Panc1 (cell line): ENCODE measurements around the gene ZNF319. TPM values are rescaled to one million over a fixed set of nuclear protein-coding genes. Genes with fewer than 3 reads are reported as not detected.

Experiments
- ATAC-seq: fragments of 200-7000 bp; cut with Tn5 transposase; 2 replicates; pipeline ENCODE4 v1.9.1; 2020; ENCODE audit warnings: mild to moderate bottlenecking, moderate library complexity
- BruUV-seq: library from RNA; stranded (reverse); fragments of 400-500 nt; replicated peaks from 2 replicates; lab custom pipeline; 2021; lab: Mats Ljungman, UMichigan
- CTCF ChIA-PET: fragments of 300-600 bp; sonication (Branson Sonifier 250); formaldehyde crosslinking; loops from one replicate; lab custom pipeline; 2022; ENCODE audit warnings: antibody characterized with exemption; lab: Charles Lee
- POLR2A ChIA-PET: fragments of 300-600 bp; sonication (Branson Sonifier 250); formaldehyde crosslinking; loops from one replicate; lab custom pipeline; 2022; ENCODE audit warnings: antibody characterized with exemption; lab: Charles Lee
- DNase-seq: peaks from one replicate; pipeline ENCODE4 v3.0.0-alpha.2; 2010; ENCODE audit warnings: low read depth, low spot score
- H3K27ac ChIP-seq: 2 replicates; pipeline ENCODE4 v1.5.1; 2011; ENCODE audit warnings: mild to moderate bottlenecking, low read length, inconsistent platforms
- H3K27me3 ChIP-seq: fragments of 200-500 bp; sonication (Bioruptor generic); 2 replicates; pipeline ENCODE4 v1.6.0; 2014; ENCODE audit warnings: low read length, inconsistent platforms; ENCODE audit not compliant: control insufficient read depth, insufficient read depth
- H3K36me3 ChIP-seq: fragments of 200-500 bp; sonication (Bioruptor generic); 2 replicates; pipeline ENCODE4 v1.5.1; 2014; ENCODE audit warnings: inconsistent platforms, mild to moderate bottlenecking, low read length, moderate library complexity; ENCODE audit not compliant: control insufficient read depth, insufficient read depth
- H3K4me1 ChIP-seq: 2 replicates; pipeline ENCODE4 v1.5.1; 2011; ENCODE audit warnings: inconsistent platforms, mild to moderate bottlenecking, low read length, moderate library complexity; ENCODE audit not compliant: control insufficient read depth, insufficient read depth
- H3K4me3 ChIP-seq, 2 experiments: 2 replicates each; pipeline ENCODE4 v1.5.1; 2011 to 2012; ENCODE audit warnings: low read depth in 2 of 2, low read length in 2 of 2, mild to moderate bottlenecking in 2 of 2, inconsistent platforms in 1 of 2, moderate library complexity in 1 of 2
- H3K9me3 ChIP-seq: fragments of 200-500 bp; sonication (Bioruptor generic); 2 replicates; pipeline ENCODE4 v1.5.1; 2014; ENCODE audit warnings: low read depth, mild to moderate bottlenecking, inconsistent platforms, low read length, moderate library complexity; ENCODE audit not compliant: control insufficient read depth, insufficient read depth
- POLR2AphosphoS5 ChIP-seq: IDR thresholded peaks from 2 replicates; pipeline ENCODE4 v1.6.1; 2012; ENCODE audit warnings: mild to moderate bottlenecking, low read depth, low read length, moderate library complexity
- SIN3A ChIP-seq: IDR thresholded peaks from 2 replicates; pipeline ENCODE4 v1.6.1; 2012; ENCODE audit warnings: low read depth, mild to moderate bottlenecking, low read length, moderate library complexity, borderline replicate concordance; ENCODE audit not compliant: insufficient read depth
- TCF7L2 ChIP-seq: IDR thresholded peaks from 2 replicates; pipeline ENCODE4 v1.6.1; 2011; ENCODE audit warnings: mild to moderate bottlenecking, low read depth, low read length, inconsistent platforms
- in situ Hi-C: cut with HindIII; loops from 2 replicates; pipeline ENCODE4 v1.10.0; 2016; ENCODE audit warnings: low sequenced_read_pairs, low pct_unique_long_range_greater_than_20kb
- intact Hi-C: fragments of 100-400 bp; cut with micrococcal nuclease; formaldehyde crosslinking; loops from one replicate; pipeline ENCODE4 v1.10.0; 2022; ENCODE audit not compliant: unreplicated experiment
- total RNA-seq: library from RNA; stranded (reverse); gene quantifications from one replicate; pipeline ENCODE4 v1.2.1, GENCODE V29; 2021; ENCODE audit not compliant: unreplicated experiment
- TF ChIP-seq, protein P1 (sequence below): fragments of 450-650 bp; IDR thresholded peaks from 2 replicates; pipeline ENCODE4 v1.5.1; 2017; ENCODE audit warnings: mild to moderate bottlenecking
- TF ChIP-seq, protein P2 (sequence below), 2 experiments: IDR thresholded peaks; 2 replicates each; pipeline ENCODE4 v1.6.1; 2011 to 2012; ENCODE audit warnings: low read depth in 2 of 2, control low read depth in 1 of 2, low read length in 1 of 2, mild to moderate bottlenecking in 1 of 2, moderate library complexity in 1 of 2; ENCODE audit not compliant: insufficient read depth in 1 of 2

Gene ZNF319
- total RNA-seq, 1 experiment from 2014 or later = 6.5 TPM

DNA sequence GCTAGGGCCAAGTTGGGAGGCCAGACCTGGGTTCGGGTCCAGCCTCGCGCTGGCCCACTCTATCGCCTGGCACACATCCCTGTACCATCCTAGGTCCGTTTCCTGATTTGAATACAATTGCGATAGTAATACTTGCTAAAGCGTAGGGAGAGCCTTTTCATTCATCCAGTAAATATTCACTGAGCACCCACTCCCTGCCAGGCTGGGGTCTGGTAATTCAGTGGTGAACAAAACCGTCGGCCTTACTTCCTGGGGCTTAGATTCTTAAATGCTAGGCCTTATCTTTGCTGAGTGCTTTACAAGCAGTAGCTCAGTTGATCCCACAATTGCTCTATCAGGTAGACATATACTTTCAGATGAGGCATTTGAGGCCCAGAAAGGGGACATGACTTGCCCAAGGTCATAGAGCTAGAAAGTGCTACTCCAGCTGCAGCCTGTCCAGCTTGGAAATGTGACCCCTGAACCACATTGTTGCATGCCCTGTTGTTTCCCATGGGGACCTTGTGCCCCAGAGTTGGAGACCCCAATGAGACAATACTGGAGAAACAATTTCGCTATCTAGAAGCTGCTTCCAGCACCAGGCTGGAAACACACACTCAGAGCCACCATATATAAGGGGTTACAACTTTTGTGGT lies 1.4 kb upstream of the ZNF319 start:
- BruUV-seq = no TSS peak
- Histone ChIP-seq H3K4me3 (peak overlapping the region; percentile 69 to 71), H3K27me3 (no peaks in the 10 kb centered on the region), H3K27ac (peak overlapping the region; percentile 66), H3K4me1 (peaks cover 11% of the 10 kb centered on the region), H3K36me3 (no peaks in the 10 kb centered on the region), H3K9me3 (no peaks in the 10 kb centered on the region)
- in situ Hi-C loops = loop anchor here (25.0 kb wide), 1 partner anchor 110 kb away; no protein-coding TSS in a partner anchor
- no peak for ATAC-seq
- no peak for DNase-seq
- TF ChIP-seq, protein P1, sequence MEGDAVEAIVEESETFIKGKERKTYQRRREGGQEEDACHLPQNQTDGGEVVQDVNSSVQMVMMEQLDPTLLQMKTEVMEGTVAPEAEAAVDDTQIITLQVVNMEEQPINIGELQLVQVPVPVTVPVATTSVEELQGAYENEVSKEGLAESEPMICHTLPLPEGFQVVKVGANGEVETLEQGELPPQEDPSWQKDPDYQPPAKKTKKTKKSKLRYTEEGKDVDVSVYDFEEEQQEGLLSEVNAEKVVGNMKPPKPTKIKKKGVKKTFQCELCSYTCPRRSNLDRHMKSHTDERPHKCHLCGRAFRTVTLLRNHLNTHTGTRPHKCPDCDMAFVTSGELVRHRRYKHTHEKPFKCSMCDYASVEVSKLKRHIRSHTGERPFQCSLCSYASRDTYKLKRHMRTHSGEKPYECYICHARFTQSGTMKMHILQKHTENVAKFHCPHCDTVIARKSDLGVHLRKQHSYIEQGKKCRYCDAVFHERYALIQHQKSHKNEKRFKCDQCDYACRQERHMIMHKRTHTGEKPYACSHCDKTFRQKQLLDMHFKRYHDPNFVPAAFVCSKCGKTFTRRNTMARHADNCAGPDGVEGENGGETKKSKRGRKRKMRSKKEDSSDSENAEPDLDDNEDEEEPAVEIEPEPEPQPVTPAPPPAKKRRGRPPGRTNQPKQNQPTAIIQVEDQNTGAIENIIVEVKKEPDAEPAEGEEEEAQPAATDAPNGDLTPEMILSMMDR = no peak
- TF ChIP-seq POLR2AphosphoS5 (no peak), TCF7L2 (no peak), SIN3A (no peak)
- TF ChIP-seq, protein P2, sequence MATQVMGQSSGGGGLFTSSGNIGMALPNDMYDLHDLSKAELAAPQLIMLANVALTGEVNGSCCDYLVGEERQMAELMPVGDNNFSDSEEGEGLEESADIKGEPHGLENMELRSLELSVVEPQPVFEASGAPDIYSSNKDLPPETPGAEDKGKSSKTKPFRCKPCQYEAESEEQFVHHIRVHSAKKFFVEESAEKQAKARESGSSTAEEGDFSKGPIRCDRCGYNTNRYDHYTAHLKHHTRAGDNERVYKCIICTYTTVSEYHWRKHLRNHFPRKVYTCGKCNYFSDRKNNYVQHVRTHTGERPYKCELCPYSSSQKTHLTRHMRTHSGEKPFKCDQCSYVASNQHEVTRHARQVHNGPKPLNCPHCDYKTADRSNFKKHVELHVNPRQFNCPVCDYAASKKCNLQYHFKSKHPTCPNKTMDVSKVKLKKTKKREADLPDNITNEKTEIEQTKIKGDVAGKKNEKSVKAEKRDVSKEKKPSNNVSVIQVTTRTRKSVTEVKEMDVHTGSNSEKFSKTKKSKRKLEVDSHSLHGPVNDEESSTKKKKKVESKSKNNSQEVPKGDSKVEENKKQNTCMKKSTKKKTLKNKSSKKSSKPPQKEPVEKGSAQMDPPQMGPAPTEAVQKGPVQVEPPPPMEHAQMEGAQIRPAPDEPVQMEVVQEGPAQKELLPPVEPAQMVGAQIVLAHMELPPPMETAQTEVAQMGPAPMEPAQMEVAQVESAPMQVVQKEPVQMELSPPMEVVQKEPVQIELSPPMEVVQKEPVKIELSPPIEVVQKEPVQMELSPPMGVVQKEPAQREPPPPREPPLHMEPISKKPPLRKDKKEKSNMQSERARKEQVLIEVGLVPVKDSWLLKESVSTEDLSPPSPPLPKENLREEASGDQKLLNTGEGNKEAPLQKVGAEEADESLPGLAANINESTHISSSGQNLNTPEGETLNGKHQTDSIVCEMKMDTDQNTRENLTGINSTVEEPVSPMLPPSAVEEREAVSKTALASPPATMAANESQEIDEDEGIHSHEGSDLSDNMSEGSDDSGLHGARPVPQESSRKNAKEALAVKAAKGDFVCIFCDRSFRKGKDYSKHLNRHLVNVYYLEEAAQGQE (IDR thresholded peaks at IDR 0.05; ENCODE audit: insufficient read depth in 1 of 2, low read depth in 2 of 2, low read length in 1 of 2) = no peak
- intact Hi-C loops = loop anchor here (10.0 kb wide), 1 partner anchor 247 kb away; no protein-coding TSS in a partner anchor
- ChIA-PET POLR2A (interaction anchor here (0.6 kb wide), 1 partner anchor 187 kb away, joined by 5 read pairs; no protein-coding TSS in a partner anchor), CTCF (no interaction called here)

DNA sequence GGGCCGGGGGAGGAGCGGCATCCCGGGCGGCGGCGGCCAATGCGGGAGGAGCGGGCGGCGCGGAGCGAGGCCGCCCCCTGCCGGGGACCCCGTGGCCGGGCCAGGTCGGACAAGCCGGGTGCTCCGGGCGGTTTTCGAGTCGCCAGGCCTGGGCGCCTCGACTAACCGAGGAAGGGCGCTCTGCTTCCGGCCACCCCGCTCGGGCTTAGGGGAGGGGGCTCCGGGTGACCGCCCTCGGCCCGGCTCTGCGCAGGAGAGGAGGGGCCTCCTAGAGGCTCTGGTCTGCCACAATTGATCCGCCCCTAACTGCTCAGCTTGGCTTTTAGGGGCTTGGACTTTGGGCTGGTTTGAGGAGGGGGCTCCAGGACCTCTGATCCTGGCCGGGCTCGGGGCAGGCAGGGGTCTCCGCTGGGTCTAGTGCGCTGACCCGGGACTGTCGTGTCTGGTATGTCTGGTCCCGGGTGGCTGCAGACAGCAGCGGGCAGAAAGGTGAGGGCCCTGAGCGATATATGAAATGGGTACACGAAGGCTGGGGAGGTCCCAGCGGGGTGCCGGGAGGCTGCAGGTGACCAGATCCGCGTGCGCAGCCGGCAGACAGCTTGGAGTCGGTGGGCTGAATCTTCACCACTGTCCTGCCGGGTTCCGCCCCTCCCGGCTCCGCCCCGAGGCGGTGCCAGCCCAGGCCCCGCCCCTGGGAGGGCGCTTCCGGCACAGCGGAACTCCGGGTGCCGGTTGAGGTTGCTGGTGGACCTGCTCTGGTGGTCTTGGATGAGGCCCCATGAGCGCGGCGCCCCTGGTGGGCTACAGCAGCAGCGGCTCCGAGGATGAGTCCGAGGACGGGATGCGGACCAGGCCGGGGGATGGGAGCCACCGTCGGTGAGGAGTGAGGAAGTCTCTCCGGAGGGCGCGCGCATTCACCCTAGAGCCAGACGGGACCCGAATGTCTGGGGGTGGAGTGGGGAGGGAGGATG lies 519 bp upstream of the ZNF319 start, which contains the start of gene USB1:
Gene USB1, plus strand, starts transcription at position 702 of the 971 bp plus-strand sequence. Its CDS starts 77 bp downstream, at position 779.
- no TSS peak for BruUV-seq
- TF ChIP-seq POLR2AphosphoS5 = peak; percentile 75; the same call in 1 of the 2 replicates
- TF ChIP-seq TCF7L2 = no peak
- TF ChIP-seq SIN3A = no peak
- TF ChIP-seq, protein P2 (IDR thresholded peaks at IDR 0.05; ENCODE audit: insufficient read depth in 1 of 2, low read depth in 2 of 2, low read length in 1 of 2) = no peak
- TF ChIP-seq, protein P1 = peak; percentile 85
- ATAC-seq (peak; percentile 93), DNase-seq (peak; percentile 33)
- Histone ChIP-seq H3K27ac (peak within 1 kb of the TSS; percentile 68), H3K4me3 (peak within 1 kb of the TSS; percentile 69 to 71), H3K36me3 (no peaks in the 10 kb centered on the region), H3K9me3 (no peaks in the 10 kb centered on the region), H3K27me3 (no peaks in the 10 kb centered on the region), H3K4me1 (peaks cover 11% of the 10 kb centered on the region)
- ChIA-PET POLR2A (interaction anchor here (0.6 kb wide), 1 partner anchor 188 kb away, joined by 5 read pairs; no protein-coding TSS in a partner anchor), CTCF (interaction anchor here (0.7 kb wide), 1 partner anchor 106 kb away, joined by 7 read pairs; no protein-coding TSS in a partner anchor)
- in situ Hi-C loops = loop anchor here (25.0 kb wide), 1 partner anchor 111 kb away; no protein-coding TSS in a partner anchor
- intact Hi-C loops = loop anchor here (10.0 kb wide), 1 partner anchor 246 kb away; no protein-coding TSS in a partner anchor
